ENCODE measurements around the gene PTPN3. TPM values are rescaled to one million over a fixed set of nuclear protein-coding genes. Genes with fewer than 3 reads are reported as not detected.

Gene PTPN3
- total RNA-seq, 1 donor from 2014 or later = 7.8 TPM

- Histone ChIP-seq H3K36me3 (ENCODE audit: control insufficient read depth in 3 of 3, insufficient read depth in 3 of 3, low read length in 3 of 3) (peaks cover 39 to 52% (median 39%) of the 10 kb centered on the region in 3 donors), H3K27ac (ENCODE audit: low read depth, low read length) (no peak overlapping the region), H3K9me3 (ENCODE audit: control insufficient read depth in 3 of 3, low read length in 3 of 3) (no peaks in the 10 kb centered on the region), H3K9ac (ENCODE audit: low read depth in 1 of 3, low read length in 3 of 3) (no peak overlapping the region), H3K4me3 (ENCODE audit: low read length in 3 of 3) (no peak overlapping the region), H3K27me3 (ENCODE audit: control insufficient read depth in 3 of 3, insufficient read depth in 3 of 3, low read length in 3 of 3) (no peaks in the 10 kb centered on the region), H3K4me1 (ENCODE audit: control insufficient read depth in 3 of 3, insufficient read depth in 3 of 3, low read length in 3 of 3) (peaks cover 11 to 35% (median 34%) of the 10 kb centered on the region in 3 donors)
Observed at GRCh38 chr9:109409773-109410397, 88.2 kb downstream of the PTPN3 start.

DNA sequence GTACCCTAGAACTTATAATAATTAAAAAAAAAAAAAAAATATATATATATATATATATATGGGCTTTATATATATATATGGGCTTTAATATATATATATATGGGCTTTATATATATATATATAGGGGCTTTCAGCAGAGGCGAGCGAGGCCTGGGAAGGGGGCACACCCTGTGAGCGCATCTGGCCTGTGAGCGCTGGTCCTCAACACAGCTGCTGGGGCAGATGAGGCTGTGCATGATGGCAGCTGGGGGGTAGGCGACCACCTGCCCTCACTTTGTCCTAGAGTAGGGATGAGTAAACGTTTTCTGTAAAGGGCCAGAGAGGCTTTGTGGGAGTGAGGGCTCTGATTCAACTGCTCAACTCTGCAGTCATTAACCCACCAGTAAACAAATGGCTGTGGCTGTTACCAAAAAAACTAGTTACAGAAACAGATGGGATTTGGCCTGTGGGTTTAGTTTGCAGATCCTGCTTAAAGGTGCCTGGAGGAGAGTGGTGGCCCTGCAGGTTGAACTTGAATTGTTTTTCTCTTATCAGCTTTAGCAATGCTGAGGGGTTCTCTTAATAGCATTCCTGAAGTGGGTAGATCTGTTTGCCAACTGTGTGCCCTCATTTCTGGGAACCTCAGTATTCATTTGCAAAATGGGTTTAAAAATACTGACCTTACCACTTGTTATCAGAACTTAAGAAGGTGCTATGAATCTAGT lies 89.2 kb downstream of the PTPN3 start:
- H3K9me3 ChIP-seq (ENCODE audit: control insufficient read depth in 3 of 3, low read length in 3 of 3) = no peaks in the 10 kb centered on the region
- H3K27ac ChIP-seq (ENCODE audit: low read depth, low read length) = no peak overlapping the region
- H3K27me3 ChIP-seq (ENCODE audit: control insufficient read depth in 3 of 3, insufficient read depth in 3 of 3, low read length in 3 of 3) = no peaks in the 10 kb centered on the region
- H3K4me1 ChIP-seq (ENCODE audit: control insufficient read depth in 3 of 3, insufficient read depth in 3 of 3, low read length in 3 of 3) = peaks cover 9 to 27% (median 24%) of the 10 kb centered on the region in 3 donors
- H3K4me3 ChIP-seq (ENCODE audit: low read length in 3 of 3) = no peak overlapping the region
- peaks cover 47 to 62% (median 49%) of the 10 kb centered on the region in 3 donors for H3K36me3 ChIP-seq (ENCODE audit: control insufficient read depth in 3 of 3, insufficient read depth in 3 of 3, low read length in 3 of 3)
- no peak overlapping the region for H3K9ac ChIP-seq (ENCODE audit: low read depth in 1 of 3, low read length in 3 of 3)

- no peak overlapping the region for H3K4me3 ChIP-seq (ENCODE audit: low read length in 3 of 3)
- no peaks in the 10 kb centered on the region for H3K4me1 ChIP-seq (ENCODE audit: control insufficient read depth in 3 of 3, insufficient read depth in 3 of 3, low read length in 3 of 3)
- peaks cover 0 to 6% (median 0%) of the 10 kb centered on the region in 3 donors for H3K27me3 ChIP-seq (ENCODE audit: control insufficient read depth in 3 of 3, insufficient read depth in 3 of 3, low read length in 3 of 3)
- H3K9me3 ChIP-seq (ENCODE audit: control insufficient read depth in 3 of 3, low read length in 3 of 3) = no peaks in the 10 kb centered on the region
- H3K9ac ChIP-seq (ENCODE audit: low read depth in 1 of 3, low read length in 3 of 3) = no peak overlapping the region
- no peak overlapping the region for H3K27ac ChIP-seq (ENCODE audit: low read depth, low read length)
- H3K36me3 ChIP-seq (ENCODE audit: control insufficient read depth in 3 of 3, insufficient read depth in 3 of 3, low read length in 3 of 3) = peaks cover 50 to 73% (median 68%) of the 10 kb centered on the region in 3 donors
Observed at GRCh38 chr9:109403766-109404320, 94.3 kb downstream of the PTPN3 start.

DNA sequence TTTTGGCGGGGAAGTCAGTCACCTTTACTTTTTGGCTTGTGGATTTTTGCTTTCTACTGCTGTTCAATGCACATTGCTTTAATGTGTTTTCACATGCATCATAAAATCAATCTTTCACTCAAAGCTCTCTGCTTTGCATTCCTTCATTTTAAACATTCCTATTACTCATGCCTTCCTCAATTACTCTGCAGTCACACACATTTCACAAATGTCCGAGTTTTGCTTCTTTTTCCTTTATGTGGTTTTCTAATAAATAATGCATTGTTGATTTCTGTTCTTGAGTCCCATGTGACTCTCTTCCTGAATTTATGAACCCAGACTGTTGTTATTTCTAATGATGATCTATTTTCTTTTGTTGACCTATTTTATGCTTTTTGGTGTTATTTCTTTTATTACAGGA lies 95.0 kb downstream of the PTPN3 start:
- Histone ChIP-seq H3K4me3 (ENCODE audit: low read length in 3 of 3) (no peak overlapping the region), H3K27ac (ENCODE audit: low read depth, low read length) (no peak overlapping the region), H3K36me3 (ENCODE audit: control insufficient read depth in 3 of 3, insufficient read depth in 3 of 3, low read length in 3 of 3) (peaks cover 52 to 79% (median 71%) of the 10 kb centered on the region in 3 donors), H3K27me3 (ENCODE audit: control insufficient read depth in 3 of 3, insufficient read depth in 3 of 3, low read length in 3 of 3) (peaks cover 0 to 6% (median 0%) of the 10 kb centered on the region in 3 donors), H3K9ac (ENCODE audit: low read depth in 1 of 3, low read length in 3 of 3) (no peak overlapping the region), H3K9me3 (ENCODE audit: control insufficient read depth in 3 of 3, low read length in 3 of 3) (no peaks in the 10 kb centered on the region), H3K4me1 (ENCODE audit: control insufficient read depth in 3 of 3, insufficient read depth in 3 of 3, low read length in 3 of 3) (no peaks in the 10 kb centered on the region)

DNA sequence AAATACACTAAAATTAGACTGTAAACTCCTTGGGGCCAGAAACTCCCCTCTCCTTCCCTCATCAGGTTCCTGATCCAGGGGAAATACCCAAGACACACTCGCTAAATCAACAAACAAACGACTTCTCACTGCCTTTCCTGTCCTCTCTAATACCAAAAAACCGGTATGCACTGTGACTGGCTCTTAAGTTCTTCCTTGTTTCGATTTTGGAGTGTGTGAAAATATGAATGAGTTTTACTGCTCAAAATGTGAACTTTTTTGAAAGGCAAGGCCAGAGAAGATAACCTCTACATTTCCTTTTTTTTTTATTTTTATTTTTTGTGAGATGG lies 96.2 kb downstream of the PTPN3 start:
- Histone ChIP-seq H3K27ac (ENCODE audit: low read depth, low read length) (no peak overlapping the region), H3K4me3 (ENCODE audit: low read length in 3 of 3) (no peak overlapping the region), H3K9me3 (ENCODE audit: control insufficient read depth in 3 of 3, low read length in 3 of 3) (no peaks in the 10 kb centered on the region), H3K4me1 (ENCODE audit: control insufficient read depth in 3 of 3, insufficient read depth in 3 of 3, low read length in 3 of 3) (no peaks in the 10 kb centered on the region), H3K9ac (ENCODE audit: low read depth in 1 of 3, low read length in 3 of 3) (no peak overlapping the region), H3K36me3 (ENCODE audit: control insufficient read depth in 3 of 3, insufficient read depth in 3 of 3, low read length in 3 of 3) (peaks cover 52 to 80% (median 74%) of the 10 kb centered on the region in 3 donors), H3K27me3 (ENCODE audit: control insufficient read depth in 3 of 3, insufficient read depth in 3 of 3, low read length in 3 of 3) (peaks cover 0 to 6% (median 0%) of the 10 kb centered on the region in 3 donors)

DNA sequence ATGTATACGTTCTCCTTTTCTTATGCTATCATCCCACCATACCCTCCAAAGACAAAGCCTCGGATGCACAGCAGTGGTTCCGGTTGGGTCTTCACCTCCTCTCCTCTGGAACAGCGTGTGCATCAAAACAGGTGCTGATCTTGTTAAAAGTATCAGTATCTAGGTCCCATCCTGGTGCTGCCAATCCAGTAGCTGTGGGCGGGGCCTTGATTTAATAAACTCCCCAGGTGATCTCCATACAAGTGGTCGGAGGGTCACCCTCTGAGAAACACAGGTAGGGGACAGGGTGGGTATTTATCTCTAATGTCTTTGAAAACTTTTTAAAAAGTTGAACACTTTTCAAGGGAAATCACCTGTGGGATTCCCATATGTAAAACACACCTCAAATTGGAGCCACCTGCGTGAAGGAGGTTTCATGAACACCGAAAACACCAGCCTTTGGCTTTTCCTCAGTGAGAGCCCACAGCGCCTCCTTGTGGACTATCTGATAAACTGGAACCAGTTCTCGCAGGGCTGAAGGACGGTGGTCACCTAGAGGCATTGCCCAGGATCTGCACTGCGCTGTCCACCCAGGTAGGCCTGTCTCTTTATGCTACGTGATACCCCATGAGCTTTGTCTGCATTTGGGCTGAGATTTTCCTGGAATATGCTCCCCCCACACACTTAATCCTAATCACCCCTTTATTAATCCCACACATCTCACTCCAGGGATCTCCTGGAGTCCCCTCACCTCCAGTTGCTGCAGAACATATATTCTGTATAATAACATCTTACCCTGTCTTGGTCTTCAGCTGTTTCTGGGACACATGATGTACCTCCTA lies 96.7 kb downstream of the PTPN3 start:
- Histone ChIP-seq H3K36me3 (ENCODE audit: control insufficient read depth in 3 of 3, insufficient read depth in 3 of 3, low read length in 3 of 3) (peaks cover 47 to 77% (median 74%) of the 10 kb centered on the region in 3 donors), H3K27ac (ENCODE audit: low read depth, low read length) (no peak overlapping the region), H3K9ac (ENCODE audit: low read depth in 1 of 3, low read length in 3 of 3) (no peak overlapping the region), H3K9me3 (ENCODE audit: control insufficient read depth in 3 of 3, low read length in 3 of 3) (no peaks in the 10 kb centered on the region), H3K4me1 (ENCODE audit: control insufficient read depth in 3 of 3, insufficient read depth in 3 of 3, low read length in 3 of 3) (no peaks in the 10 kb centered on the region), H3K27me3 (ENCODE audit: control insufficient read depth in 3 of 3, insufficient read depth in 3 of 3, low read length in 3 of 3) (peaks cover 0 to 6% (median 0%) of the 10 kb centered on the region in 3 donors), H3K4me3 (ENCODE audit: low read length in 3 of 3) (no peak overlapping the region)

DNA sequence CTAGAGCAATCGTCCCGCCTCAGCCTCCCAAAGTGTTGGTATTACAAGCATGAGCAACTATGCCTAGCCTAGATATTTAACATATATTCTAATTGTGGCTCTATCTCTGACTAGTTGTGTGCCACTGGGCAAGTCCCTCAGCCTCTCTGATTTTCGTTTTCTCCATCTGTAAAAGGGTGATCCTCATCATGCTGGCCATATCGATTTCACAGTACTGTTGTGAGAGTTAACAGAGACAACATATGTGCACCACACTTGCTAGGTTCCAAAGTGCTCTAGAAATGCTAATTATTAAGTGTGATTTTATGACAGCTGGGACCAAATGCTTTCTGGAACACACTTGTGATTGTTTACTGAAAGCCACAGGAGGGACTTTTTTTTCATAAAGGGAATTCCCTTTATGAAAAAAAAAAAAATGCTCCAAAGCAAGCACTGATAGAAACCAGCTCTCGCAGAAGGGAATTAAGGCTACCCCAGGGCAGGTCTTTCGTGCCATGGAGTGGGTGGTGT lies 98.8 kb downstream of the PTPN3 start:
- Histone ChIP-seq H3K4me1 (ENCODE audit: control insufficient read depth in 3 of 3, insufficient read depth in 3 of 3, low read length in 3 of 3) (no peaks in the 10 kb centered on the region), H3K9me3 (ENCODE audit: control insufficient read depth in 3 of 3, low read length in 3 of 3) (no peaks in the 10 kb centered on the region), H3K4me3 (ENCODE audit: low read length in 3 of 3) (no peak overlapping the region), H3K27ac (ENCODE audit: low read depth, low read length) (no peak overlapping the region), H3K9ac (ENCODE audit: low read depth in 1 of 3, low read length in 3 of 3) (no peak overlapping the region), H3K36me3 (ENCODE audit: control insufficient read depth in 3 of 3, insufficient read depth in 3 of 3, low read length in 3 of 3) (peaks cover 30 to 66% (median 60%) of the 10 kb centered on the region in 3 donors), H3K27me3 (ENCODE audit: control insufficient read depth in 3 of 3, insufficient read depth in 3 of 3, low read length in 3 of 3) (peaks cover 0 to 6% (median 0%) of the 10 kb centered on the region in 3 donors)

GRCh38 chr9:109391176-109391575 lies 106.9 kb downstream of the PTPN3 start:
- Histone ChIP-seq H3K27me3 (ENCODE audit: control insufficient read depth in 3 of 3, insufficient read depth in 3 of 3, low read length in 3 of 3) (no peaks in the 10 kb centered on the region), H3K9ac (ENCODE audit: low read depth in 1 of 3, low read length in 3 of 3) (no peak overlapping the region), H3K36me3 (ENCODE audit: control insufficient read depth in 3 of 3, insufficient read depth in 3 of 3, low read length in 3 of 3) (peaks cover 43 to 64% (median 47%) of the 10 kb centered on the region in 3 donors), H3K9me3 (ENCODE audit: control insufficient read depth in 3 of 3, low read length in 3 of 3) (no peaks in the 10 kb centered on the region), H3K27ac (ENCODE audit: low read depth, low read length) (no peak overlapping the region), H3K4me1 (ENCODE audit: control insufficient read depth in 3 of 3, insufficient read depth in 3 of 3, low read length in 3 of 3) (no peaks in the 10 kb centered on the region), H3K4me3 (ENCODE audit: low read length in 3 of 3) (no peak overlapping the region)

DNA sequence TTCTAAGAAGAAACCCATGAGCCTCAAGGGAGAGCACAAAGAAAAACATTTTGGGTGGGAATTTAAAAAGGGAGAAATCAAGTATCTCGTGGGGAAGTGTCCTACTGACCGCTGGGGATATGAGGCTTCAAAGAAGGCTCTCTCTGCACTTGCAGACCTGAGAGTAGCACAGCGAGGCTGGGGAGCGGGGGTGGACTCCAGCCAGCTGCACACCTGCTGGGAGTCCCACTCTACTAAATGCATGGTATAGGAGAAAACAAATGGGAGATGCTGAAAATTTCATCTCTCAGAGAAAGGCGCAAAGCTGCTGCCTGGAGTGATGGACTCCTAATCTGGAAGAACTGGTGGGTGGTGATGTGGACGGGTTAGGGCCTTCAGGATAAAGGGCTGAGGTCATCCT lies 110.3 kb downstream of the PTPN3 start:
- Histone ChIP-seq H3K9ac (ENCODE audit: low read depth in 1 of 3, low read length in 3 of 3) (no peak overlapping the region), H3K27me3 (ENCODE audit: control insufficient read depth in 3 of 3, insufficient read depth in 3 of 3, low read length in 3 of 3) (no peaks in the 10 kb centered on the region), H3K36me3 (ENCODE audit: control insufficient read depth in 3 of 3, insufficient read depth in 3 of 3, low read length in 3 of 3) (peaks cover 65 to 92% (median 77%) of the 10 kb centered on the region in 3 donors), H3K27ac (ENCODE audit: low read depth, low read length) (no peak overlapping the region), H3K4me1 (ENCODE audit: control insufficient read depth in 3 of 3, insufficient read depth in 3 of 3, low read length in 3 of 3) (no peaks in the 10 kb centered on the region), H3K9me3 (ENCODE audit: control insufficient read depth in 3 of 3, low read length in 3 of 3) (no peaks in the 10 kb centered on the region), H3K4me3 (ENCODE audit: low read length in 3 of 3) (no peak overlapping the region)

Measured in skeletal muscle tissue (tissue), 4 donors.